Measurements from ENCODE around the gene CLEC18B.
"Not testable (repeated sequence)": the region's sequence is repeated elsewhere in the genome, so short reads cannot be mapped to it uniquely, and the experiment has no call there.

CLEC18B gene

DNA sequence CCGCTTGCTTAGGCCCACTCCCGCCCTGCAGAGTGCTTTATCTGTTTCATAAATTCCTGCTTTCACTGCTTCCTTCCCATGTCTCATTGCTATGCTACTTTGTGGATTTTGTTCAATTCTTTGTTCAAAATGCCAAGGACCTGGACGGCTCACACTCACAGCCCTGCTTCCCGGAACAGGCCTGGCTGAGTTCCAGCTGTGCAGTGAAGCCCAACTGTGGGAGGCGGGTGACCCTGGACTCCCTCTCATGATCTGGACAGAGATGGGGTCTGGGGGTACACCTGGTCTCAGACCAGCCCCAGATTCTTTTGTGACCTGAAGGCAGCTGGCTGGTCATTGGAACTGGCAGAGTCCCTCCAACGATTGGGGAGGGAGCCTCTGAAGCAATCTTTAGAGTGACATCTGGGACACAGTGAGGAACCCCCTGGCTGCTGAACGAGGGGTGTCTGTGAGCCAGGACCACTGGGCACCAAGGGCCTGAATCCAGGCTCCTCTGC lies 24.7 kb downstream of the CLEC18B start:
- not testable (repeated sequence) for H3K4me1 ChIP-seq (ENCODE audit: control insufficient read depth, insufficient read depth, low read length); H3K9me3 ChIP-seq (ENCODE audit: control insufficient read depth, insufficient read depth, low read length); H3K27me3 ChIP-seq (ENCODE audit: control insufficient read depth, insufficient read depth, low read length); H3K36me3 ChIP-seq (ENCODE audit: control insufficient read depth, insufficient read depth, low read length); H3K4me3 ChIP-seq (ENCODE audit: low read depth, low read length); H3K9ac ChIP-seq (ENCODE audit: low read depth, low read length)

DNA sequence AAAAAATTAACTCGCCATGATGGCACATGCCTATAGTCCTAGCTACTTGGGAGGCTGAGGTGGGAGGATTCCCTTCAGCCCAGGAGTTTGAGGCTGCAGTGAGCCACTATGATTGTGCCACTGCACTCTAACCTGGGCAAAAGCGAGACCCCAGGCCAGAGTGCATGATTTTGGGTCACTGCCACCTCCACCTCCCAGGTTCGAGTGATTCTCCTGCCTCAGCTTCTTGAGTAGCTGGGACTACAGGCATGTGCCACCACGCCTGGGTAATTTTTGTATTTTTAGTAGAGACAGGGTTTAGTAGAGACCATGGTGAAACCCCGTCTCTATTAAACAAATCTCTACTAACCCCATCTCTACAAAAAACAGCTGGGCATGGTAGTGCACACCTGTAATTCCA lies 26.7 kb downstream of the CLEC18B start:
- H3K9ac ChIP-seq (ENCODE audit: low read depth, low read length); H3K36me3 ChIP-seq (ENCODE audit: control insufficient read depth, insufficient read depth, low read length); H3K4me1 ChIP-seq (ENCODE audit: control insufficient read depth, insufficient read depth, low read length); H3K4me3 ChIP-seq (ENCODE audit: low read depth, low read length); H3K27me3 ChIP-seq (ENCODE audit: control insufficient read depth, insufficient read depth, low read length); H3K9me3 ChIP-seq (ENCODE audit: control insufficient read depth, insufficient read depth, low read length): not testable (repeated sequence)

DNA sequence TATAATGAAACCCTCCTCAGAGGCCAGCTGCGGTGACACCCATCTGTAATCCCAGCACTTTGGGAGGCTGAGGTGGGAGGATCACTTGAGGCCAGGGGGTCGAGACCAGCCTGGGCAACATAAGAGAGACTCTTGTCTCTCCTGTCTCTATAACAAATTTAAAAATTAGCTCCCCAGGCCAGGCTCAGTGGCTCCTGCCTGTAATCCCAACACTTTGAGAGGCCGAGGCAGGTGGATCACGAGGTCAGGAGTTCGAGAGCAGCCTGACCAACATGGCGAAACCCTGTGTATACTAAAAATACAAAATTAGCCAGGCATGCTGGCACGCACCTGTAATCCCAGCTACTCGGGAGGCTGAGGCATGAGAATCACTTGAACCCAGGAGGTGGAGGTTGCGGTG lies 27.1 kb downstream of the CLEC18B start:
- not testable (repeated sequence) for H3K4me3 ChIP-seq (ENCODE audit: low read depth, low read length); H3K27me3 ChIP-seq (ENCODE audit: control insufficient read depth, insufficient read depth, low read length); H3K9ac ChIP-seq (ENCODE audit: low read depth, low read length); H3K36me3 ChIP-seq (ENCODE audit: control insufficient read depth, insufficient read depth, low read length); H3K9me3 ChIP-seq (ENCODE audit: control insufficient read depth, insufficient read depth, low read length); H3K4me1 ChIP-seq (ENCODE audit: control insufficient read depth, insufficient read depth, low read length)

DNA sequence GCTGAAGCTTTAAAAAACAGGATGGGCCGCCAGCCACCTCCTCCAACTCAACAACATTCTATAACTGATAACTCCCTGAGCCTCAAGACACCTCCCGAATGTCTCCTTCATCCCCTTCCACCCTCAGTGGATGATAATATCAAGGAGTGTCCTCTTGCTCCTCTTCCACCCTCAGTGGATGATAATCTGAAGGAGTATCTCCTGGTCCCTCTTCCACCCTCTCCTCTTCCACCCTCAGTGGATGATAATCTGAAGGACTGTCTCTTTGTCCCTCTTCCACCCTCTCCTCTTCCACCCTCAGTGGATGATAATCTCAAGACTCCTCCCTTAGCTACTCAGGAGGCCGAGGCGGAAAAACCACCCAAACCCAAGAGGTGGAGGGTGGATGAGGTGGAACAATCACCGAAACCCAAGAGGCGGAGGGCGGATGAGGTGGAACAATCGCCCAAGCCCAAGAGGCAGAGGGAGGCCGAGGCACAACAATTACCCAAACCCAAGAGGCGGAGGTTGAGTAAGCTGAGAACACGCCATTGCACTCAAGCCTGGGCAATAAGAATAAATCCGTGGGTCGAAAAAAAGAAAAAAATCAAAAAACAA lies 29.7 kb downstream of the CLEC18B start:
- H3K4me3 ChIP-seq (ENCODE audit: low read depth, low read length); H3K9ac ChIP-seq (ENCODE audit: low read depth, low read length); H3K27me3 ChIP-seq (ENCODE audit: control insufficient read depth, insufficient read depth, low read length); H3K9me3 ChIP-seq (ENCODE audit: control insufficient read depth, insufficient read depth, low read length); H3K4me1 ChIP-seq (ENCODE audit: control insufficient read depth, insufficient read depth, low read length); H3K36me3 ChIP-seq (ENCODE audit: control insufficient read depth, insufficient read depth, low read length): not testable (repeated sequence)

DNA sequence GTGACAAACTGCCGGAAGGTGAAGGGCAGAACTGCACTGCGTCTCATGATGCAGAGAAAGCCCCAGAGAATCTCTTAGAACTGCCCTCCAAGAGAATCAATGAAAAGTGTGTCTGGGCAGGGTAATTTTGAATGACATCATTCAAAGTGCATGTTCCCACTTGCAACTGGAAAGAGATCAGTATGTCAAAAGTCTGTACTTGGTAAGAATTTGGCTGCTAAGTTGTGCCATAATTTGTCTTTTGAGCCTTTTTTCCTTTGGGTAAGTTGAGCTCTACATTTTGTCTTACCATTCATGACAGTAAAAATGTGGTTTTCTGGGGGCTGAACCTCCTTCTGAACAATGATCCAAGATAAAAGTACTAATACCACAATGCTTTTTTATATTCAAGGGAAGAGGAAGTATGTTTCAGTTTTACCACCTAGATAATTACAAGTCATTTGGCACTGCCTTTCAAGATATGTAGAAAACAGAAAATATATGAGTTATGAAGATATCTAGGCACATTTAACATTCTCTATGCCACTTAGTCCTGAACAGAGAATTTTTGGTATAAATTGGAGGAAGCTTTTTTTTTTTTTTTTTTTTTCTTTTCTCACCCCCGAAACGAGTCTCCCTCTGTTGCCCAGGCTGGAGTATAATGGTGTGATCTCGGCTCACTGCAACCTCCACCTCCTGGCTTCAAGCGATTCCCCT lies 38.8 kb downstream of the CLEC18B start:
- H3K9me3 ChIP-seq (ENCODE audit: control insufficient read depth, insufficient read depth, low read length); H3K9ac ChIP-seq (ENCODE audit: low read depth, low read length); H3K27me3 ChIP-seq (ENCODE audit: control insufficient read depth, insufficient read depth, low read length); H3K4me3 ChIP-seq (ENCODE audit: low read depth, low read length); H3K4me1 ChIP-seq (ENCODE audit: control insufficient read depth, insufficient read depth, low read length); H3K36me3 ChIP-seq (ENCODE audit: control insufficient read depth, insufficient read depth, low read length): not testable (repeated sequence)

DNA sequence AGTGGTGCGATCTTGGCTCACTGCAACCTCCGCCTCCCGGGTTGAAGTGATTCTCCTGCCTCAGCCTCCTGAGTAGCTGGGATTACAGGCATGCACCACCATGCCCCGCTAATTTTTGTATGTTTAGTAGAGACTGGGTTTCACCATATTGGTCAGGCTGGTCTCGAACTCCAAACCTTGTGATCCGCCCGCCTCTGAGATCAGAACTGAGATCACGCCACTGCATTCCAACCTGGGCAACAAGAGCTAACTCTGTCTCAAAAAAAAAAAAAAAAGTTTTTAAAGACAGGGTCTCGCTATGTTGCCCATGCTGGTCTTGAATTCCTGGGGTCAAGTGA lies 47.5 kb downstream of the CLEC18B start:
- H3K9me3 ChIP-seq (ENCODE audit: control insufficient read depth, insufficient read depth, low read length); H3K36me3 ChIP-seq (ENCODE audit: control insufficient read depth, insufficient read depth, low read length): not testable (repeated sequence)

DNA sequence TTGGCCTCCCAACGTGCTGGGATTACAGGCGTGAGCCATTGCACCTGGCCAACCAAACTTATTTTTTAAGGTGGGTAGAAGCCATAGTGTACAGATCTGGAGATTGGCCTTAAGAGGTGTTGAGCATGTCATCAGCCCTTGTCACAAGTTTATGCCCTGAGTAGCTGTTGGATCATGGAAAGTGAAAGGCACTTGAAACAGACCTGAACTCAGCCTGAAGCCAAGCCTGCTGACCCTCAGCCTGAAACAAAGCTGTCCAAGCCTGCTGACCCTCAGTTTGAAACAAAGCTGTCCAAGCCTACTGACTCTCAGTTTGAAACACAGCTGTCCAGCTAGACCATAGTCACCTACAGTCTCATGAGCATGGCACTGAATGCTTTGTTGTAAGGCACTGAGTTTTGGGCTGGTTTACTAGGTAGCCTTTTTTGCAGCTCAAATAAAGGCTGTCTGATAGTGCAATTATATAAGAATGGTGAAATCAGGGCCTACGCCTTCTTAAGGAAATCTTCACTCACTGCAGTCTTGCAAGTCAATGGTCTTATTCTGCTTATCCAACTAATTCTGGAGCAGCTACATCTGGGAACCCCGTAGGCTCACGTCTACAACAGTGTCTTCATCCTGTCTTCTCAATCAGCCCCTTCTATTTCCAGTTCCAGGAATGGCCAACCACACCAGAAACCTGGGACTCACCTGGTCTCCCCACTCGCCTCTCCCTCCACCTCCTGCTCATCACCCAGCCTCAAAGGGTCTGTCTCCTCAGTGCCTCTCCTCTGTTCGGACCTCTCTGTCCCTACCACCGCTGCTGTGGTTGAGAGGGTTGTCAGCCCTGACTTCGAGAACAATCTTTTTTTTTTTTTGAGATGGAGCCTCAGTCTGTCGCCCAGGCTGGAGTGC lies 48.1 kb downstream of the CLEC18B start:
- H3K9ac ChIP-seq (ENCODE audit: low read depth, low read length): no peak overlapping the region
- H3K27me3 ChIP-seq (ENCODE audit: control insufficient read depth, insufficient read depth, low read length): no peaks in the 10 kb centered on the region
- no peaks in the 10 kb centered on the region for H3K9me3 ChIP-seq (ENCODE audit: control insufficient read depth, insufficient read depth, low read length)
- no peaks in the 10 kb centered on the region for H3K4me1 ChIP-seq (ENCODE audit: control insufficient read depth, insufficient read depth, low read length)
- H3K36me3 ChIP-seq (ENCODE audit: control insufficient read depth, insufficient read depth, low read length): no peaks in the 10 kb centered on the region
- H3K4me3 ChIP-seq (ENCODE audit: low read depth, low read length): no peak overlapping the region

More for the DNA sequence above, 47.5 kb downstream of the CLEC18B start:
- not testable (repeated sequence) for H3K9ac ChIP-seq (ENCODE audit: low read depth, low read length); H3K4me3 ChIP-seq (ENCODE audit: low read depth, low read length); H3K27me3 ChIP-seq (ENCODE audit: control insufficient read depth, insufficient read depth, low read length); H3K4me1 ChIP-seq (ENCODE audit: control insufficient read depth, insufficient read depth, low read length)

DNA sequence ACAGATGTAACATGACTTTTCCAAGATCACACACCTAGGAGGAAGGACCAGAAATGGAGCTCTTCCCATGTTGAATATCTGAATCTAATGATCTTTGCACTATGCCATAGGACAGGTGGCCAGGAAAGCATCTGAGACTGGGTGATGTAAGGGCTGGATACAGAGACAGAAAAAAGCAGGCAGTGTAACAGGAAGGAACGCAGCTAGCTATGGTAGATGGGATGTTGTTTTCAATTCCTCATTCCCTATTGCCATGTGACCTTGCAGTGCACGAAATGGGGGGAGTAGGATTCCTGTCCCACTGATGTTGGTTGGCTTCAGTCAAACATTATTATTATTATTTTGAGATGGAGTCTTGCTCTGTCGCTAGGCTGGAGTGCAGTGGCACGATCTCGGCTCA lies 48.9 kb downstream of the CLEC18B start:
- no peaks in the 10 kb centered on the region for H3K36me3 ChIP-seq (ENCODE audit: control insufficient read depth, insufficient read depth, low read length)
- H3K9me3 ChIP-seq (ENCODE audit: control insufficient read depth, insufficient read depth, low read length): no peaks in the 10 kb centered on the region
- H3K4me3 ChIP-seq (ENCODE audit: low read depth, low read length): no peak overlapping the region
- H3K9ac ChIP-seq (ENCODE audit: low read depth, low read length): no peak overlapping the region
- H3K4me1 ChIP-seq (ENCODE audit: control insufficient read depth, insufficient read depth, low read length): no peaks in the 10 kb centered on the region
- H3K27me3 ChIP-seq (ENCODE audit: control insufficient read depth, insufficient read depth, low read length): no peaks in the 10 kb centered on the region

DNA sequence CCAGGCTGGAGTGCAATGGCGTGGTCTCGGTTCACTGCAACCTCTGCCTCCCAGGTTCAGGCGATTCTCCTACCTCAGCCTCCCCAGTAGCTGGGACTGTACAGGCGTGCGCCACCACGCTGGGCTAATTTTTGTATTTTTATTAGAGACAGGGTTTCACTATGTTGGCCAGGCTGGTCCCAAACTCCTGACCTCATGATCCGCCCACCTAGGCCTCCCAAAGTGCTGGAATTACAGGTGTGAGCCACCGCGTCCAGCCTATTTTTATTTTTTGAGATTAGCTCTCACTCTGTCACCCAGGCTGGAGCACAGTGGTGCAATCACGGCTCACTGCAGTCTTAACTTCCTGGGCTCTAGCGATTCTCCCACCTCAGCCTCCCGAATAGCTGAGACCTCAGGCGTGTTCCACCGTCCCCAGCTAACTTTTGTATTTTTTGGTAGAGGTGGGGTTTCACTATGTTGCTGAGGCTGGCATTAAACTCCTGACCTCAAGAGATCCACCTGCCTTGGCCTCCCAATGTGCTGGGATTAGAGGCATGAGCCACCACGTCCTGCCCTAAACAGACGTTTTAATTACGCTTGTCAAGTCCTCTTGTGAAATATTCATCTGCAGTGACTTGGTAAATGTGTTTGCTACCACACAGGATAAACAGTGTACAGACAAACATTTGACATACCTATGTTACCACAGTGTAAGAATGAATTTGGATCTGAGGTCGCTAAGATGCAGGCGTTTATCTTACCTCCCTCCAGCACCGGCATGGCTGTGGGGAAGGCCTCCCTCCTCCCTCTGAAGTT lies 50.7 kb downstream of the CLEC18B start:
- not testable (repeated sequence) for H3K9ac ChIP-seq (ENCODE audit: low read depth, low read length); H3K27me3 ChIP-seq (ENCODE audit: control insufficient read depth, insufficient read depth, low read length); H3K4me3 ChIP-seq (ENCODE audit: low read depth, low read length); H3K4me1 ChIP-seq (ENCODE audit: control insufficient read depth, insufficient read depth, low read length); H3K9me3 ChIP-seq (ENCODE audit: control insufficient read depth, insufficient read depth, low read length); H3K36me3 ChIP-seq (ENCODE audit: control insufficient read depth, insufficient read depth, low read length)

DNA sequence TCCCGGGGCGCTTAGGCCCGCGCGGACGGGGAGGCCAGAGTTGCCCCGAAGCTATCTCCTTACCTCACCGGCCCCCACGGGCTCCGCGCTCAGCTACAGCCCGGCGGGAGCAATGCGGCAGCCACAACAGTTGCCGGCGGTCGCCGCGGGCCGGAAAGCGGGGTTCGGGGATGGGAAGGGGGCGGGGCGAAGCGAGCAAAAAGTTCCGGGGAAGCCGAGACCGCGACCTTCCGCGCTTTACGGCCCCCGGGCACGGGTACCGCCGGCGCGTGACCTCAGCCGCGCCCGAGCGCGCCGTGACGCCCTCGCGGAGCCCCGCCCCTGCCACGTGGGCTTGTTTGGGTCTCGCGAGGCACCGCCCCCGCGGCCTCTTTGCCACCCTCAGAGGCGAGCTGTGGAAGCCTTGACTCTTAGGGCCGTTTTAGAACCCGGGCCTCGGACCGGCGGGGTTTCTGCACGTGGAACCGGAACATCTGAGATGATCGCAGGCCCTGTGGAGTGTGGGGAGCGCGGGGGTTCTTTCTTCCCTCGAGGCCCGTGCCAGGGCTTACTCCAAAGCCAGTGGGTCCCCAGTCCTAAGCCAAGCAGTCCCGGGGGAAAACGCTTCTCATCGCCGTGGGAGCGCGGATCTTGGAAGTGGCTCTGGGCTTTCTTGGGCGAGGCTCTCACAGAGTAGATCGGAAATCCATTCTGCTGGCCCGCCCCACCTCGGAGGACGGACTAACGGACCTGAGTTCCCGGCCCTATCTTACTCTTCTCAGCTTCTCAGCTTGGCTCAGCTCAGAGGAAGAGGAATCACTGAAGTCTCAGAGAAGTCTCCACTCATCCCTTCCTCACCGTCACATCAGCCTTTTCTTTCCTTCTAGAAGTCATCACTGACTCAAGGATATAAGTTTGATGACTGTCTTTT lies 53.0 kb downstream of the CLEC18B start:
- H3K27me3 ChIP-seq (ENCODE audit: control insufficient read depth, insufficient read depth, low read length); H3K36me3 ChIP-seq (ENCODE audit: control insufficient read depth, insufficient read depth, low read length); H3K9me3 ChIP-seq (ENCODE audit: control insufficient read depth, insufficient read depth, low read length); H3K4me1 ChIP-seq (ENCODE audit: control insufficient read depth, insufficient read depth, low read length): not testable (repeated sequence)
- H3K4me3 ChIP-seq (ENCODE audit: low read depth, low read length): peak overlapping the region; percentile 96
- H3K9ac ChIP-seq (ENCODE audit: low read depth, low read length): peak overlapping the region; percentile 85

DNA sequence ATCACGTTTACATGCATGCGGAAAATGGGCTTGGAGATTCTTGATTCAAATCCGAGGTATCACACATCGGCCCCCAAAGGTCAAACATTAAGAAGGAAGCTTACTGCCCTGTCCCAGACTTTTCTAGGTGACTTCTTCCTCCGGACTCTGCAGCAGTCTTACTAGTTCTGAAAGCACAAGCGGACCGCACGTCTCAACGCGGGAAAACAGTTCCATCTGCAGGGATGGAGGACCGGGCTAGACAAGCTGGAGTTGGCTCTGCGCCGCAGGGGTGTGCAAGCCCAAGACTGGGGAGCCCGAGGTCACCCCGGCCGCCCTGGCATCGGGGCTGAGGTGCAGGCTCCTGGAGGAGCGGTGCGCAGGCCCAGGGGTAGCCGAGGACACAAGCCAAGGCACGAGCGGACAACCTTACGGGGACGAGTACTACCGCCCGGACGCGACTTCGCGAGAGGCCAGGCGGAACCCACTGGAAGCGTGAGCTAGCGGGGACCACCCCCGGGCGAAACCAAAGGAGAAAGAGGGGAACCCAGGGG lies 53.7 kb downstream of the CLEC18B start:
- H3K9ac ChIP-seq (ENCODE audit: low read depth, low read length): peak overlapping the region; percentile 85
- H3K4me3 ChIP-seq (ENCODE audit: low read depth, low read length): peak overlapping the region; percentile 96
- H3K9me3 ChIP-seq (ENCODE audit: control insufficient read depth, insufficient read depth, low read length); H3K36me3 ChIP-seq (ENCODE audit: control insufficient read depth, insufficient read depth, low read length); H3K27me3 ChIP-seq (ENCODE audit: control insufficient read depth, insufficient read depth, low read length); H3K4me1 ChIP-seq (ENCODE audit: control insufficient read depth, insufficient read depth, low read length): not testable (repeated sequence)
